D721Med (cell line): Measurements from ENCODE around the gene ARHGAP5.
A peak's percentile ranks its signal among the peaks of the same experiment; 100 is the strongest.

Source experiments
- DNase-seq: peaks from one replicate; pipeline ENCODE4 v3.0.0; 2011; ENCODE audit warnings: low spot score; ENCODE audit not compliant: insufficient read length
- FAIRE-seq: peaks from 2 replicates; lab custom pipeline; 2011; peaks lifted over from hg19 to GRCh38; lab: Jason Lieb, UNC
- CTCF ChIP-seq: IDR thresholded peaks from 2 replicates; pipeline ENCODE4 v1.5.1; 2012; ENCODE audit warnings: mild to moderate bottlenecking, control low read depth; ENCODE audit not compliant: insufficient read depth; ENCODE audit errors: missing control alignments

ARHGAP5 gene

GRCh38 chr14:32142754-32143437 lies 65.8 kb downstream of the ARHGAP5 start:
- FAIRE-seq (no peak), DNase-seq (peak; percentile 24)
- TF ChIP-seq CTCF: no peak

GRCh38 chr14:32150392-32150791 lies 73.3 kb downstream of the ARHGAP5 start:
- FAIRE-seq (no peak), DNase-seq (no peak)
- TF ChIP-seq CTCF: no peak

GRCh38 chr14:32166029-32166428 lies 88.9 kb downstream of the ARHGAP5 start:
- FAIRE-seq: no peak
- no peak for TF ChIP-seq CTCF
- DNase-seq: no peak

- DNase-seq (no peak), FAIRE-seq (no peak)
- no peak for TF ChIP-seq CTCF
Measured at GRCh38 chr14:32166924-32167323, 89.8 kb downstream of the ARHGAP5 start.

- no peak for TF ChIP-seq CTCF
- FAIRE-seq (no peak), DNase-seq (no peak)
Measured at GRCh38 chr14:32167907-32168306, 90.8 kb downstream of the ARHGAP5 start.

- DNase-seq (no peak), FAIRE-seq (no peak)
- TF ChIP-seq CTCF: no peak
Measured at GRCh38 chr14:32169191-32169590, 92.1 kb downstream of the ARHGAP5 start.

- TF ChIP-seq CTCF: no peak
- DNase-seq (no peak), FAIRE-seq (no peak)
Measured at GRCh38 chr14:32171469-32171868, 94.4 kb downstream of the ARHGAP5 start.
